Thoracic aorta (tissue), 2 donors: ENCODE results near the gene HOXA4. TPM values are rescaled to one million over a fixed set of nuclear protein-coding genes. Genes with fewer than 3 reads are reported as not detected.

Source experiments
- ATAC-seq: fragments of 150-250 bp; one replicate; pipeline ENCODE4 v1.8.0; 2017; ENCODE audit warnings: low read depth; ENCODE audit not compliant: insufficient number of reproducible peaks, low FRiP score
- DNase-seq: peaks from one replicate; pipeline ENCODE4 v3.0.0-alpha.2; 2020; ENCODE audit warnings: low spot score
- H3K27ac ChIP-seq, 2 donors: fragments of 200-600 bp; sonication (generic); 1 replicate in 1 of 2; 2 replicates in 1 of 2; pipeline ENCODE4 v1.5.1; 2016; ENCODE audit warnings: mild to moderate bottlenecking in 2 of 2, moderate library complexity in 2 of 2
- H3K27me3 ChIP-seq: fragments of 200-600 bp; sonication (generic); replicated peaks from 2 replicates; pipeline ENCODE4 v1.6.0; 2016; ENCODE audit warnings: mild to moderate bottlenecking; ENCODE audit not compliant: insufficient read depth
- H3K36me3 ChIP-seq: fragments of 200-600 bp; sonication (generic); one replicate; pipeline ENCODE4 v1.5.1; 2016
- H3K4me1 ChIP-seq, 2 donors: fragments of 200-600 bp; sonication (generic); 1 replicate in 1 of 2; 2 replicates in 1 of 2; pipeline versions ENCODE4 v1.5.1 to v1.6.0; 2016; ENCODE audit warnings: low read depth in 2 of 2, mild to moderate bottlenecking in 1 of 2; ENCODE audit not compliant: control insufficient read depth in 1 of 2
- H3K4me3 ChIP-seq: fragments of 200-600 bp; sonication (generic); 2 replicates; pipeline ENCODE4 v1.5.1; 2016; ENCODE audit warnings: mild to moderate bottlenecking
- H3K9me3 ChIP-seq: fragments of 200-600 bp; sonication (generic); 2 replicates; pipeline ENCODE4 v1.5.1; 2016
- total RNA-seq, 2 donors: library from RNA; depleted of rRNA; stranded (reverse); fragments of >200 nt; gene quantifications; one replicate each; pipeline versions ENCODE4 v1.1.0 to v1.2.3, GENCODE V29; 2016
- TF ChIP-seq, protein P1 (sequence below): fragments of 200-600 bp; sonication (generic); IDR thresholded peaks from one replicate; pipeline ENCODE4 v1.5.1; 2019; ENCODE audit warnings: antibody characterized with exemption

Gene HOXA4
- total RNA-seq, 2 donors from 2014 or later = 3.7 to 6.1 TPM

- no peaks in the 10 kb centered on the region for H3K27me3 ChIP-seq
- no peak for DNase-seq
- peak overlapping the region; percentile 48 for H3K4me3 ChIP-seq
- H3K27ac ChIP-seq = peak overlapping the region; percentile 66 to 95
- H3K4me1 ChIP-seq = peaks cover 7 to 33% of the 10 kb centered on the region in 2 donors
- ATAC-seq = no peak
- peaks cover 3% of the 10 kb centered on the region for H3K36me3 ChIP-seq
- TF ChIP-seq, protein P1, sequence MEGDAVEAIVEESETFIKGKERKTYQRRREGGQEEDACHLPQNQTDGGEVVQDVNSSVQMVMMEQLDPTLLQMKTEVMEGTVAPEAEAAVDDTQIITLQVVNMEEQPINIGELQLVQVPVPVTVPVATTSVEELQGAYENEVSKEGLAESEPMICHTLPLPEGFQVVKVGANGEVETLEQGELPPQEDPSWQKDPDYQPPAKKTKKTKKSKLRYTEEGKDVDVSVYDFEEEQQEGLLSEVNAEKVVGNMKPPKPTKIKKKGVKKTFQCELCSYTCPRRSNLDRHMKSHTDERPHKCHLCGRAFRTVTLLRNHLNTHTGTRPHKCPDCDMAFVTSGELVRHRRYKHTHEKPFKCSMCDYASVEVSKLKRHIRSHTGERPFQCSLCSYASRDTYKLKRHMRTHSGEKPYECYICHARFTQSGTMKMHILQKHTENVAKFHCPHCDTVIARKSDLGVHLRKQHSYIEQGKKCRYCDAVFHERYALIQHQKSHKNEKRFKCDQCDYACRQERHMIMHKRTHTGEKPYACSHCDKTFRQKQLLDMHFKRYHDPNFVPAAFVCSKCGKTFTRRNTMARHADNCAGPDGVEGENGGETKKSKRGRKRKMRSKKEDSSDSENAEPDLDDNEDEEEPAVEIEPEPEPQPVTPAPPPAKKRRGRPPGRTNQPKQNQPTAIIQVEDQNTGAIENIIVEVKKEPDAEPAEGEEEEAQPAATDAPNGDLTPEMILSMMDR = no peak
- H3K9me3 ChIP-seq = no peaks in the 10 kb centered on the region
These were observed 8.4 kb upstream of the HOXA4 start for GRCh38 chr7:27138985-27139333.

- Histone ChIP-seq H3K36me3 (peaks cover 3% of the 10 kb centered on the region), H3K4me1 (peaks cover 7 to 33% of the 10 kb centered on the region in 2 donors), H3K27ac (peak overlapping the region; percentile 66 to 95), H3K9me3 (no peaks in the 10 kb centered on the region), H3K27me3 (no peaks in the 10 kb centered on the region), H3K4me3 (peak overlapping the region; percentile 48)
- DNase-seq = no peak
- no peak for ATAC-seq
- TF ChIP-seq, protein P1 = no peak
These were observed 7.9 kb upstream of the HOXA4 start for GRCh38 chr7:27138472-27138871.

DNA sequence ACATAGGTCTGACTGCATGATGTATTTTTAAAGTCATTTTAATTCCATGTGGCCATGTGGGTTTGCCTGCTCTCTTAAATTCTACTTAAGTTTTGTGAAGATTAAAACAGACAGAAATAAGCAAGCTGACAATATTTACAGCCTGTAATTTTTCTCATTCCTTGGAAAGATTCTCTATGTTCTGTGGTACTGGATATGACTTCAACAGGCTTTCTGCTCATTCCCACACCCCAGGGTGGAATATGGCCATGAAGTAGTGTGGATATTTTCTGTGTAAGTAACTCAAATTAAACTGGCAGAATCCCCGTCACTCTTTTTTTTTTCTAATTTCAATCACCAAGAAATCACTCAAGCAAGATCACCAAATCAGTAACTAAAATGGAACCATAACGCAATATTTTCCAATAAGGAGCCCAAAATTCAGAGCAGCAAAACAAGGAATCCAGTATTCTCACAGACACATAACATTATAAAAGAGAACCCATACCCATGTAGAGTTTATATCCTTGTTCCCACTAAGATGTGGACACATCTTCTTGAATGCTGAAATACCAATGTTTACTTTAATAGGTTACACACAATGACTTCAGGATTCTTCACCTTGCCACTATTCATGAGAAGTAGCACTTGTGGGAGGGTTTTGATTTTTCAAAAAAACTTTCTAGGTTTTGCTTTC lies 7.2 kb upstream of the HOXA4 start:
- H3K36me3 ChIP-seq = peaks cover 3% of the 10 kb centered on the region
- DNase-seq = no peak
- no peaks in the 10 kb centered on the region for H3K27me3 ChIP-seq
- H3K27ac ChIP-seq = peak overlapping the region; percentile 66 to 95
- no peak for ATAC-seq
- peaks cover 7 to 33% of the 10 kb centered on the region in 2 donors for H3K4me1 ChIP-seq
- no peaks in the 10 kb centered on the region for H3K9me3 ChIP-seq
- no peak overlapping the region for H3K4me3 ChIP-seq
- TF ChIP-seq, protein P1 = no peak

DNA sequence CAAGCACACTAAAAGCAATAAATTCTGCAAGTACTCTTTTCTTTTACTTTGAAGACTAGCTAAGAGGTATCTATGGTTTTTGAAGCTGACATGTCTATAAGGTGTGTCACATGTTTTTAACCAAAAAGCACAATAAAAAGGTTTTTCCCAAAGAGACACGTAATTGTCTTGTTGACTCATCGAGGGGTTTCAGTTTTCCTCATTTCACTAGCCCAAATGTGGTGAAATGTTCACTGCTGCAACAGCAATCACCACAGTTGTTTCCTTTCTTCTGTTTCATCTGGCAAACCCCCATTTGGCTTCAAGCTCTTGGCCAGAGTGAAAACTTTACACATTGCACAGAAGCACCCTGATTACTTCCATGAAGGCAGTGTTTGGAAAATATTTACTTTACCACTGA lies 3.8 kb upstream of the HOXA4 start:
- H3K27ac ChIP-seq = peak overlapping the region in 1 of 2 donors; percentile 24
- TF ChIP-seq, protein P1 = no peak
- DNase-seq (no peak), ATAC-seq (no peak)
- H3K27me3 ChIP-seq = no peaks in the 10 kb centered on the region
- no peaks in the 10 kb centered on the region for H3K36me3 ChIP-seq
- no peak overlapping the region for H3K4me3 ChIP-seq
- peaks cover 7 to 21% of the 10 kb centered on the region in 2 donors for H3K4me1 ChIP-seq
- H3K9me3 ChIP-seq = no peaks in the 10 kb centered on the region

- no peak overlapping the region for H3K4me3 ChIP-seq
- peak overlapping the region in 1 of 2 donors; percentile 24 for H3K27ac ChIP-seq
- TF ChIP-seq, protein P1 = no peak
- no peak for ATAC-seq
- H3K9me3 ChIP-seq = no peaks in the 10 kb centered on the region
- peaks cover 7 to 29% of the 10 kb centered on the region in 2 donors for H3K4me1 ChIP-seq
- no peaks in the 10 kb centered on the region for H3K36me3 ChIP-seq
- H3K27me3 ChIP-seq = no peaks in the 10 kb centered on the region
- no peak for DNase-seq
These were observed 3.1 kb upstream of the HOXA4 start for GRCh38 chr7:27133409-27134231.
